HepG2 (cell line): Measurements from ENCODE around the gene DOLK. TPM values are rescaled to one million over a fixed set of nuclear protein-coding genes. Genes with fewer than 3 reads are reported as not detected.

Experiments used
- ADNP ChIP-seq: sonication (generic); formaldehyde crosslinking; IDR thresholded peaks from 2 replicates; pipeline ENCODE4 v1.4.0; 2020; ENCODE audit warnings: missing genetic modification reagents
- ELF3 ChIP-seq: IDR thresholded peaks from 2 replicates; pipeline ENCODE4 v1.6.1; 2016; ENCODE audit warnings: missing genetic modification reagents, missing compliant biosample characterization
- FOXA3 ChIP-seq: IDR thresholded peaks from 2 replicates; pipeline ENCODE4 v1.6.1; 2016; ENCODE audit warnings: missing genetic modification reagents, missing compliant biosample characterization
- FOXP1 ChIP-seq, 2 experiments: fragments of 450-650 bp in 1 of 2; IDR thresholded peaks; 2 replicates each; pipeline ENCODE4 v1.6.1; 2017 to 2018; ENCODE audit warnings: antibody characterized with exemption in 1 of 2
- KDM2A ChIP-seq: sonication (generic); formaldehyde crosslinking; IDR thresholded peaks from 2 replicates; pipeline ENCODE4 v1.4.0; 2020; ENCODE audit warnings: low read depth, missing genetic modification reagents, borderline replicate concordance
- LCORL ChIP-seq, 2 experiments: fragments of 450-650 bp in 1 of 2; sonication (generic) in 1 of 2; formaldehyde crosslinking in 1 of 2; IDR thresholded peaks; 2 replicates each; pipeline versions ENCODE4 v1.5.0 to v1.6.1; 2017 to 2020; ENCODE audit warnings: antibody characterized with exemption in 1 of 2, missing genetic modification reagents in 1 of 2
- NCOA5 ChIP-seq: sonication (generic); formaldehyde crosslinking; IDR thresholded peaks from 2 replicates; pipeline ENCODE4 v1.4.0; 2020; ENCODE audit warnings: missing genetic modification reagents
- NFE2L1 ChIP-seq: sonication (generic); formaldehyde crosslinking; IDR thresholded peaks from 2 replicates; pipeline ENCODE4 v1.4.0; 2020; ENCODE audit warnings: missing genetic modification reagents, mild to moderate bottlenecking, borderline replicate concordance
- RELA ChIP-seq: sonication (generic); formaldehyde crosslinking; IDR thresholded peaks from 2 replicates; pipeline ENCODE4 v1.4.0; 2020; ENCODE audit warnings: missing genetic modification reagents
- SIN3A ChIP-seq: IDR thresholded peaks from 2 replicates; pipeline ENCODE4 v1.6.1; 2011; ENCODE audit warnings: low read depth, mild to moderate bottlenecking, control low read depth, low read length, borderline replicate concordance
- SRSF1 ChIP-seq: fragments of 200-400 bp; formaldehyde crosslinking; optimal IDR thresholded peaks from 2 replicates; pipeline ENCODE3; 2017; ENCODE audit warnings: mild to moderate bottlenecking, low read depth, low read length, moderate library complexity
- SRY ChIP-seq: sonication (generic); formaldehyde crosslinking; IDR thresholded peaks from 2 replicates; pipeline ENCODE4 v1.8.0; 2022; ENCODE audit warnings: mild to moderate bottlenecking, missing genetic modification reagents
- SYNCRIP ChIP-seq: fragments of 200-400 bp; formaldehyde crosslinking; IDR thresholded peaks from 2 replicates; pipeline ENCODE4 v1.6.1; 2018; ENCODE audit warnings: mild to moderate bottlenecking, low read depth, low read length; ENCODE audit not compliant: insufficient read depth
- TCF7L2 ChIP-seq: IDR thresholded peaks from 2 replicates; pipeline ENCODE4 v1.6.1; 2011; ENCODE audit warnings: mild to moderate bottlenecking, low read depth, low read length, moderate library complexity
- THYN1 ChIP-seq: sonication (generic); formaldehyde crosslinking; IDR thresholded peaks from 2 replicates; pipeline ENCODE4 v1.8.1; 2023; ENCODE audit warnings: low read depth, mild to moderate bottlenecking, moderate library complexity, missing genetic modification reagents, borderline replicate concordance
- TOPORS ChIP-seq: sonication (generic); formaldehyde crosslinking; IDR thresholded peaks from 2 replicates; pipeline ENCODE4 v1.8.0; 2023; ENCODE audit warnings: mild to moderate bottlenecking, missing genetic modification reagents
- ZBTB42 ChIP-seq: sonication (generic); formaldehyde crosslinking; IDR thresholded peaks from 2 replicates; pipeline ENCODE4 v1.5.0; 2020; ENCODE audit warnings: mild to moderate bottlenecking, missing genetic modification reagents
- ZMYM2 ChIP-seq: sonication (generic); formaldehyde crosslinking; IDR thresholded peaks from 2 replicates; pipeline ENCODE4 v1.8.0; 2022; ENCODE audit warnings: mild to moderate bottlenecking, missing genetic modification reagents
- ZNF207 ChIP-seq: fragments of 450-650 bp; IDR thresholded peaks from 2 replicates; pipeline ENCODE4 v1.6.1; 2016; ENCODE audit warnings: antibody characterized with exemption, borderline replicate concordance
- ZNF24 ChIP-seq: fragments of 450-650 bp; IDR thresholded peaks from 2 replicates; pipeline ENCODE4 v1.6.1; 2017; ENCODE audit warnings: antibody characterized with exemption, mild to moderate bottlenecking
- ZNF564 ChIP-seq: sonication (generic); formaldehyde crosslinking; IDR thresholded peaks from 2 replicates; pipeline ENCODE4 v1.8.1; 2023; ENCODE audit warnings: mild to moderate bottlenecking, missing genetic modification reagents
- ZNF619 ChIP-seq: sonication (generic); formaldehyde crosslinking; IDR thresholded peaks from 2 replicates; pipeline ENCODE4 v1.4.0; 2020; ENCODE audit warnings: mild to moderate bottlenecking, missing genetic modification reagents
- ZNF720 ChIP-seq: sonication (generic); formaldehyde crosslinking; IDR thresholded peaks from 2 replicates; pipeline ENCODE4 v1.4.0; 2020; ENCODE audit warnings: missing genetic modification reagents
- ZNF776 ChIP-seq: sonication (generic); formaldehyde crosslinking; IDR thresholded peaks from 2 replicates; pipeline ENCODE4 v1.4.0; 2020; ENCODE audit warnings: mild to moderate bottlenecking, missing genetic modification reagents
- polyA plus RNA-seq, 8 experiments: library from polyadenylated mRNA; depleted of rRNA in 3 of 8; stranded (reverse) in 7 of 8; unstranded in 1 of 8; fragments of >200 nt; fragmentation: Illumina TruSeq in 4 of 8; extraction: Trizol in 4 of 8; gene quantifications; 2 replicates each; pipeline versions ENCODE4 v1.2.1 to v1.2.3, GENCODE V29; 2011 to 2016; ENCODE audit warnings: low read depth in 4 of 8, missing spikeins in 1 of 8, mixed read lengths in 1 of 8; ENCODE audit not compliant: insufficient read depth in 1 of 8
- total RNA-seq, 5 experiments: library from RNA; depleted of rRNA; stranded (reverse); fragments of >200 nt; fragmentation: Illumina TruSeq; extraction: Trizol; gene quantifications; 2 replicates each; pipeline ENCODE4 v1.2.3, GENCODE V29; 2016; ENCODE audit warnings: low read depth in 1 of 5
- TF ChIP-seq, protein P1 (sequence below): sonication (generic); formaldehyde crosslinking; IDR thresholded peaks from 2 replicates; pipeline ENCODE4 v1.4.0; 2020; ENCODE audit warnings: mild to moderate bottlenecking, missing genetic modification reagents
- TF ChIP-seq, protein P2 (sequence below): sonication (generic); formaldehyde crosslinking; IDR thresholded peaks from 2 replicates; pipeline ENCODE4 v1.9.0; 2022; ENCODE audit warnings: missing genetic modification reagents, mild to moderate bottlenecking, borderline replicate concordance
- TF ChIP-seq, protein P3 (sequence below): IDR thresholded peaks from 2 replicates; pipeline ENCODE4 v1.6.1; 2018; ENCODE audit warnings: missing genetic modification reagents
- TF ChIP-seq, protein P4 (sequence below): sonication (generic); formaldehyde crosslinking; conservative IDR thresholded peaks from 2 replicates; pipeline ENCODE4 v1.5.0; 2020; ENCODE audit warnings: missing genetic modification reagents

Gene DOLK
- total and polyA plus RNA-seq, 2 of the 13 experiments (the other 11 are each of a cell fraction or from before 2014, with no cell fraction given) = 15.4 to 18.7 TPM

DNA sequence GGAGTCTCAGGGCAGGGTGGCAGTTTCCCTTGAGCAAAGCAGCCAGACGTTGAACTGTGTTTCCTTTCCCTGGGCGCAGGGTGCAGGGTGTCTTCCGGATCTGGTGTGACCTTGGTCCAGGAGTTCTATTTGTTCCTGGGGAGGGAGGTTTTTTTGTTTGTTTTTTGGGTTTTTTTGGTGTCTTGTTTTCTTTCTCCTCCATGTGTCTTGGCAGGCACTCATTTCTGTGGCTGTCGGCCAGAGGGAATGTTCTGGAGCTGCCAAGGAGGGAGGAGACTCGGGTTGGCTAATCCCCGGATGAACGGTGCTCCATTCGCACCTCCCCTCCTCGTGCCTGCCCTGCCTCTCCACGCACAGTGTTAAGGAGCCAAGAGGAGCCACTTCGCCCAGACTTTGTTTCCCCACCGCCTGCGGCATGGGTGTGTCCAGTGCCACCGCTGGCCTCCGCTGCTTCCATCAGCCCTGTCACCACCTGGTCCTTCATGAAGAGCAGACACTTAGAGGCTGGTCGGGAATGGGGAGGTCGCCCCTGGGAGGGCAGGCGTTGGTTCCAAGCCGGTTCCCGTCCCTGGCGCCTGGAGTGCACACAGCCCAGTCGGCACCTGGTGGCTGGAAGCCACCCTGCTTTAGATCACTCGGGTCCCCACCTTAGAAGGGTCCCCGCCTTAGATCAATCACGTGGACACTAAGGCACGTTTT lies 30.1 kb downstream of the DOLK start (continued):
- TF ChIP-seq, protein P1, sequence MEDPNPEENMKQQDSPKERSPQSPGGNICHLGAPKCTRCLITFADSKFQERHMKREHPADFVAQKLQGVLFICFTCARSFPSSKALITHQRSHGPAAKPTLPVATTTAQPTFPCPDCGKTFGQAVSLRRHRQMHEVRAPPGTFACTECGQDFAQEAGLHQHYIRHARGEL (CRISPR knock-in tag) = no peak
- TF ChIP-seq, protein P2, sequence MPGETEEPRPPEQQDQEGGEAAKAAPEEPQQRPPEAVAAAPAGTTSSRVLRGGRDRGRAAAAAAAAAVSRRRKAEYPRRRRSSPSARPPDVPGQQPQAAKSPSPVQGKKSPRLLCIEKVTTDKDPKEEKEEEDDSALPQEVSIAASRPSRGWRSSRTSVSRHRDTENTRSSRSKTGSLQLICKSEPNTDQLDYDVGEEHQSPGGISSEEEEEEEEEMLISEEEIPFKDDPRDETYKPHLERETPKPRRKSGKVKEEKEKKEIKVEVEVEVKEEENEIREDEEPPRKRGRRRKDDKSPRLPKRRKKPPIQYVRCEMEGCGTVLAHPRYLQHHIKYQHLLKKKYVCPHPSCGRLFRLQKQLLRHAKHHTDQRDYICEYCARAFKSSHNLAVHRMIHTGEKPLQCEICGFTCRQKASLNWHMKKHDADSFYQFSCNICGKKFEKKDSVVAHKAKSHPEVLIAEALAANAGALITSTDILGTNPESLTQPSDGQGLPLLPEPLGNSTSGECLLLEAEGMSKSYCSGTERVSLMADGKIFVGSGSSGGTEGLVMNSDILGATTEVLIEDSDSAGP (CRISPR knock-in tag) = peak; percentile 66; the same call in 1 of the 2 replicates
- no peak for TF ChIP-seq ZMYM2 (CRISPR knock-in tag)
- no peak for TF ChIP-seq LCORL (IDR thresholded peaks at IDR 0.05)
- peak; percentile 84; the same call in 1 of the 2 replicates for TF ChIP-seq LCORL (CRISPR knock-in tag; IDR thresholded peaks at IDR 0.05)
- TF ChIP-seq ELF3 (CRISPR knock-in tag) = peak; percentile 80
- no peak for TF ChIP-seq THYN1 (CRISPR knock-in tag)
- no peak for TF ChIP-seq NCOA5
- TF ChIP-seq TOPORS (CRISPR knock-in tag) = no peak
- TF ChIP-seq ZNF619 (CRISPR knock-in tag) = no peak
- TF ChIP-seq SIN3A = no peak
- TF ChIP-seq ZBTB42 = no peak
- TF ChIP-seq ZNF207 = no peak
- TF ChIP-seq RELA (CRISPR knock-in tag) = no peak
- no peak for TF ChIP-seq SRSF1
- TF ChIP-seq FOXP1 (IDR thresholded peaks at IDR 0.05) = no peak
- peak; percentile 68; the same call in 1 of the 2 replicates for TF ChIP-seq FOXP1 (CRISPR knock-in tag; IDR thresholded peaks at IDR 0.05)
- TF ChIP-seq FOXA3 (CRISPR knock-in tag) = peak; percentile 67
- TF ChIP-seq ZNF776 (CRISPR knock-in tag) = no peak
- TF ChIP-seq TCF7L2 = no peak
- TF ChIP-seq ZNF720 = no peak
- TF ChIP-seq, protein P3, sequence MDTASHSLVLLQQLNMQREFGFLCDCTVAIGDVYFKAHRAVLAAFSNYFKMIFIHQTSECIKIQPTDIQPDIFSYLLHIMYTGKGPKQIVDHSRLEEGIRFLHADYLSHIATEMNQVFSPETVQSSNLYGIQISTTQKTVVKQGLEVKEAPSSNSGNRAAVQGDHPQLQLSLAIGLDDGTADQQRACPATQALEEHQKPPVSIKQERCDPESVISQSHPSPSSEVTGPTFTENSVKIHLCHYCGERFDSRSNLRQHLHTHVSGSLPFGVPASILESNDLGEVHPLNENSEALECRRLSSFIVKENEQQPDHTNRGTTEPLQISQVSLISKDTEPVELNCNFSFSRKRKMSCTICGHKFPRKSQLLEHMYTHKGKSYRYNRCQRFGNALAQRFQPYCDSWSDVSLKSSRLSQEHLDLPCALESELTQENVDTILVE = peak; percentile 26; the same call in 1 of the 2 replicates
- 0 out of 2 replicates have a peak, but pooled peaks have one; percentile 35 for TF ChIP-seq SRY (CRISPR knock-in tag)
- TF ChIP-seq, protein P4, sequence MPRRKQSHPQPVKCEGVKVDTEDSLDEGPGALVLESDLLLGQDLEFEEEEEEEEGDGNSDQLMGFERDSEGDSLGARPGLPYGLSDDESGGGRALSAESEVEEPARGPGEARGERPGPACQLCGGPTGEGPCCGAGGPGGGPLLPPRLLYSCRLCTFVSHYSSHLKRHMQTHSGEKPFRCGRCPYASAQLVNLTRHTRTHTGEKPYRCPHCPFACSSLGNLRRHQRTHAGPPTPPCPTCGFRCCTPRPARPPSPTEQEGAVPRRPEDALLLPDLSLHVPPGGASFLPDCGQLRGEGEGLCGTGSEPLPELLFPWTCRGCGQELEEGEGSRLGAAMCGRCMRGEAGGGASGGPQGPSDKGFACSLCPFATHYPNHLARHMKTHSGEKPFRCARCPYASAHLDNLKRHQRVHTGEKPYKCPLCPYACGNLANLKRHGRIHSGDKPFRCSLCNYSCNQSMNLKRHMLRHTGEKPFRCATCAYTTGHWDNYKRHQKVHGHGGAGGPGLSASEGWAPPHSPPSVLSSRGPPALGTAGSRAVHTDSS = no peak
- TF ChIP-seq NFE2L1 = no peak
- TF ChIP-seq ADNP (CRISPR knock-in tag) = no peak
- peak; percentile 74; the same call in 1 of the 2 replicates for TF ChIP-seq ZNF564 (CRISPR knock-in tag)
- TF ChIP-seq ZNF24 = no peak
- TF ChIP-seq KDM2A (CRISPR knock-in tag) = 0 out of 2 replicates have a peak, but pooled peaks have one; percentile 35
- no peak for TF ChIP-seq SYNCRIP
